WTC11 (cell line): ENCODE data around the gene STK32C.

Experiments used
- ESRRA ChIP-seq: sonication (generic); formaldehyde crosslinking; IDR thresholded peaks from 2 replicates; pipeline ENCODE4 v1.8.1; 2022; ENCODE audit warnings: mild to moderate bottlenecking, missing genetic modification reagents, borderline replicate concordance
- GTF2I ChIP-seq: fragments of 250-450 bp; sonication (Bioruptor Pico); conservative IDR thresholded peaks from 2 replicates; pipeline ENCODE4 v1.4.0; 2021; ENCODE audit warnings: mild to moderate bottlenecking
- KAT7 ChIP-seq: sonication (generic); formaldehyde crosslinking; IDR thresholded peaks from 2 replicates; pipeline ENCODE4 v1.8.1; 2023; ENCODE audit warnings: missing genetic modification reagents, mild to moderate bottlenecking, borderline replicate concordance
- NR1H2 ChIP-seq: sonication (generic); formaldehyde crosslinking; IDR thresholded peaks from 2 replicates; pipeline ENCODE4 v1.9.0; 2021; ENCODE audit warnings: mild to moderate bottlenecking, moderate library complexity, missing genetic modification reagents
- SP1 ChIP-seq: sonication (generic); formaldehyde crosslinking; conservative IDR thresholded peaks from 2 replicates; pipeline ENCODE4 v1.8.1; 2022; ENCODE audit warnings: missing genetic modification reagents
- TEAD1 ChIP-seq: sonication (generic); formaldehyde crosslinking; IDR thresholded peaks from 2 replicates; pipeline ENCODE4 v1.8.0; 2022; ENCODE audit warnings: mild to moderate bottlenecking, missing genetic modification reagents
- ZNF121 ChIP-seq: sonication (generic); formaldehyde crosslinking; IDR thresholded peaks from 2 replicates; pipeline ENCODE4 v1.8.0; 2023; ENCODE audit warnings: missing genetic modification reagents
- ZNF138 ChIP-seq: sonication (generic); formaldehyde crosslinking; conservative IDR thresholded peaks from 2 replicates; pipeline ENCODE4 v1.8.1; 2022; ENCODE audit warnings: mild to moderate bottlenecking, moderate library complexity, missing genetic modification reagents
- ZNF232 ChIP-seq: sonication (generic); formaldehyde crosslinking; IDR thresholded peaks from 2 replicates; pipeline ENCODE4 v1.8.0; 2022; ENCODE audit warnings: mild to moderate bottlenecking, missing genetic modification reagents
- TF ChIP-seq, protein P1 (sequence below): fragments of 200-600 bp; IDR thresholded peaks from 2 replicates; pipeline ENCODE4 v1.8.0; 2022; ENCODE audit warnings: antibody characterized with exemption
- TF ChIP-seq, protein P2 (sequence below): sonication (generic); formaldehyde crosslinking; IDR thresholded peaks from 2 replicates; pipeline ENCODE4 v1.8.1; 2022; ENCODE audit warnings: low read depth, mild to moderate bottlenecking, moderate library complexity, missing genetic modification reagents, borderline replicate concordance
- TF ChIP-seq, protein P3 (sequence below): sonication (generic); formaldehyde crosslinking; IDR thresholded peaks from 2 replicates; pipeline ENCODE4 v1.8.1; 2023; ENCODE audit warnings: mild to moderate bottlenecking, missing genetic modification reagents, moderate library complexity
- TF ChIP-seq, protein P4 (sequence below): sonication (generic); formaldehyde crosslinking; IDR thresholded peaks from 2 replicates; pipeline ENCODE4 v1.8.1; 2023; ENCODE audit warnings: mild to moderate bottlenecking, missing genetic modification reagents
- TF ChIP-seq, protein P5 (sequence below): sonication (generic); formaldehyde crosslinking; IDR thresholded peaks from 2 replicates; pipeline ENCODE4 v1.8.1; 2023; ENCODE audit warnings: mild to moderate bottlenecking, missing genetic modification reagents, moderate library complexity

DNA sequence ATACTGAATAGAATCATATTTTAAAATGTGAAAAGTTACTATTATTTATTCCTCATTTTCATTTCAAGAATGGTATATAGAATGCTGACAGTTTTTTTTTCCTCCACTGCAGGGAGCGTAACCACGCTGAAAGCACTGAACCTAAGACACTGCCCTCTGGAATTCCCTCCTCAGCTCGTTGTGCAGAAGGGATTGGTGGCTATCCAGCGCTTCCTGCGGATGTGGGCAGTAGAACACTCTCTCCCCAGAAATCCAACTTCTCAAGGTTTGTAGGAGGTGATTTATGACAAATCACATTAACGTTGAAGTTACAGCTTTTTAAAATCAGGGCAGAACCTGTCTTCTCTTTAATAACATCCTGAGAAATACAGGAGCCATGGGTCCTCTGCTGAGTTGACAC is 36.6 kb upstream of the STK32C start:
- TF ChIP-seq, protein P1, sequence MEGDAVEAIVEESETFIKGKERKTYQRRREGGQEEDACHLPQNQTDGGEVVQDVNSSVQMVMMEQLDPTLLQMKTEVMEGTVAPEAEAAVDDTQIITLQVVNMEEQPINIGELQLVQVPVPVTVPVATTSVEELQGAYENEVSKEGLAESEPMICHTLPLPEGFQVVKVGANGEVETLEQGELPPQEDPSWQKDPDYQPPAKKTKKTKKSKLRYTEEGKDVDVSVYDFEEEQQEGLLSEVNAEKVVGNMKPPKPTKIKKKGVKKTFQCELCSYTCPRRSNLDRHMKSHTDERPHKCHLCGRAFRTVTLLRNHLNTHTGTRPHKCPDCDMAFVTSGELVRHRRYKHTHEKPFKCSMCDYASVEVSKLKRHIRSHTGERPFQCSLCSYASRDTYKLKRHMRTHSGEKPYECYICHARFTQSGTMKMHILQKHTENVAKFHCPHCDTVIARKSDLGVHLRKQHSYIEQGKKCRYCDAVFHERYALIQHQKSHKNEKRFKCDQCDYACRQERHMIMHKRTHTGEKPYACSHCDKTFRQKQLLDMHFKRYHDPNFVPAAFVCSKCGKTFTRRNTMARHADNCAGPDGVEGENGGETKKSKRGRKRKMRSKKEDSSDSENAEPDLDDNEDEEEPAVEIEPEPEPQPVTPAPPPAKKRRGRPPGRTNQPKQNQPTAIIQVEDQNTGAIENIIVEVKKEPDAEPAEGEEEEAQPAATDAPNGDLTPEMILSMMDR = no peak
- TF ChIP-seq GTF2I (CRISPR knock-in tag) (no peak), ZNF232 (CRISPR knock-in tag) (no peak), ZNF121 (CRISPR knock-in tag) (no peak), SP1 (CRISPR knock-in tag) (no peak), ESRRA (CRISPR knock-in tag) (no peak), KAT7 (no peak), ZNF138 (no peak), TEAD1 (CRISPR knock-in tag) (no peak), NR1H2 (no peak)
- TF ChIP-seq, protein P2, sequence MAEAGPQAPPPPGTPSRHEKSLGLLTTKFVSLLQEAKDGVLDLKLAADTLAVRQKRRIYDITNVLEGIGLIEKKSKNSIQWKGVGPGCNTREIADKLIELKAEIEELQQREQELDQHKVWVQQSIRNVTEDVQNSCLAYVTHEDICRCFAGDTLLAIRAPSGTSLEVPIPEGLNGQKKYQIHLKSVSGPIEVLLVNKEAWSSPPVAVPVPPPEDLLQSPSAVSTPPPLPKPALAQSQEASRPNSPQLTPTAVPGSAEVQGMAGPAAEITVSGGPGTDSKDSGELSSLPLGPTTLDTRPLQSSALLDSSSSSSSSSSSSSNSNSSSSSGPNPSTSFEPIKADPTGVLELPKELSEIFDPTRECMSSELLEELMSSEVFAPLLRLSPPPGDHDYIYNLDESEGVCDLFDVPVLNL (CRISPR knock-in tag) = no peak
- TF ChIP-seq, protein P3, sequence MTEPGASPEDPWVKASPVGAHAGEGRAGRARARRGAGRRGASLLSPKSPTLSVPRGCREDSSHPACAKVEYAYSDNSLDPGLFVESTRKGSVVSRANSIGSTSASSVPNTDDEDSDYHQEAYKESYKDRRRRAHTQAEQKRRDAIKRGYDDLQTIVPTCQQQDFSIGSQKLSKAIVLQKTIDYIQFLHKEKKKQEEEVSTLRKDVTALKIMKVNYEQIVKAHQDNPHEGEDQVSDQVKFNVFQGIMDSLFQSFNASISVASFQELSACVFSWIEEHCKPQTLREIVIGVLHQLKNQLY (CRISPR knock-in tag) = no peak
- TF ChIP-seq, protein P4, sequence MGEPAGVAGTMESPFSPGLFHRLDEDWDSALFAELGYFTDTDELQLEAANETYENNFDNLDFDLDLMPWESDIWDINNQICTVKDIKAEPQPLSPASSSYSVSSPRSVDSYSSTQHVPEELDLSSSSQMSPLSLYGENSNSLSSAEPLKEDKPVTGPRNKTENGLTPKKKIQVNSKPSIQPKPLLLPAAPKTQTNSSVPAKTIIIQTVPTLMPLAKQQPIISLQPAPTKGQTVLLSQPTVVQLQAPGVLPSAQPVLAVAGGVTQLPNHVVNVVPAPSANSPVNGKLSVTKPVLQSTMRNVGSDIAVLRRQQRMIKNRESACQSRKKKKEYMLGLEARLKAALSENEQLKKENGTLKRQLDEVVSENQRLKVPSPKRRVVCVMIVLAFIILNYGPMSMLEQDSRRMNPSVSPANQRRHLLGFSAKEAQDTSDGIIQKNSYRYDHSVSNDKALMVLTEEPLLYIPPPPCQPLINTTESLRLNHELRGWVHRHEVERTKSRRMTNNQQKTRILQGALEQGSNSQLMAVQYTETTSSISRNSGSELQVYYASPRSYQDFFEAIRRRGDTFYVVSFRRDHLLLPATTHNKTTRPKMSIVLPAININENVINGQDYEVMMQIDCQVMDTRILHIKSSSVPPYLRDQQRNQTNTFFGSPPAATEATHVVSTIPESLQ (CRISPR knock-in tag) = no peak
- TF ChIP-seq, protein P5, sequence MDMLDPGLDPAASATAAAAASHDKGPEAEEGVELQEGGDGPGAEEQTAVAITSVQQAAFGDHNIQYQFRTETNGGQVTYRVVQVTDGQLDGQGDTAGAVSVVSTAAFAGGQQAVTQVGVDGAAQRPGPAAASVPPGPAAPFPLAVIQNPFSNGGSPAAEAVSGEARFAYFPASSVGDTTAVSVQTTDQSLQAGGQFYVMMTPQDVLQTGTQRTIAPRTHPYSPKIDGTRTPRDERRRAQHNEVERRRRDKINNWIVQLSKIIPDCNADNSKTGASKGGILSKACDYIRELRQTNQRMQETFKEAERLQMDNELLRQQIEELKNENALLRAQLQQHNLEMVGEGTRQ (CRISPR knock-in tag) = no peak
